ENCODE data around the gene FOSB. TPM values are rescaled to one million over a fixed set of nuclear protein-coding genes. Genes with fewer than 3 reads are reported as not detected.

Gene FOSB
- total and polyA plus RNA-seq, 9 of the 15 experiments (the other 6 are each of a cell fraction or from before 2014, with no cell fraction given): 0.11 to 2.7 (median 0.73) TPM

DNA sequence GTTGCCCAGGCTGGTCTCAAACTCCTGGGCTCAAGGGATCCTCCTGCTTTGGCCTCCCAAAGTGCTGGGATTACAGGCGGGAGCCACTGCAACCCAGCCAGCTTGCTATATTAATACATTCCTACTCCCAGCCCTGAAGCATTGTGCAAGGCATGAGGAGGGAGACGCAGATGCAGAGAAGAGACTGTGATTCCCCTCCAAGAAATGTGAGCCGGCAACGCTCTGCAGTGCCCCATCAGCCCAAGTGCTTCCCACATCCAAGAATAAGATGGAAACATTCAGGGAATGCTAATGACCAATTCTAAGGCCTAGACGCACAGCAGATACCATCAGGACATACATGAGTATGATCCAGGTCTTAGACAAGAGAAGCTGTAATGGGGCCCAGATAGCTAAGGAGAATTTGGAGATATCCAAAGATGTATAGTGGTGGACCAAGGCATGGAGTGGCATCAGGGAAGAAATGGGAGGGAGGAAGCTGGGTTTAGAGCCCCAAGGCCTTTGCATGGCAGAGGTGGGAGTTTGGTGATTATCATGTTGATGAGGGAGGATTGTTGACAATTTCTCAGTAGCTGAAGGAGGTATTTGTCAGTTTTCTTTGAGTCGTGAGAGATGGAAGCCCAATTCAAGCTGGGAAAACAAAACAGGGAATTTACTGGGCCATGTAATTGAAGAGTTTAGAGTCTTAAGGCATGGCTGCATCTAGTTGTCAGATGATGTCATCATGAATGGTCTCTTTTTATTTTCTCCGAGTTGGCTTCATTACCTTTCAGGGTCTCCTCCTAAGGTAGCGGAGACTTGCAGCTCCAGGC lies 33.3 kb downstream of the FOSB start:
- Histone ChIP-seq H3K4me2 (ENCODE audit: insufficient read depth, low read length) (peak overlapping the region; percentile 42; the same call in 1 of the 2 replicates), H3K4me3 (no peak overlapping the region), H4K20me1 (replicated peaks; ENCODE audit: control insufficient read depth, insufficient read depth, low read length) (no peaks in the 10 kb centered on the region), H3K79me2 (ENCODE audit: control insufficient read depth, insufficient read depth, low read length) (peaks cover 6% of the 10 kb centered on the region; the same call in 2 of the 3 replicates), H3K9me1 (ENCODE audit: control insufficient read depth, insufficient read depth, low read length) (no peaks in the 10 kb centered on the region), H3K9ac (ENCODE audit: insufficient read depth in 1 of 2, low read depth in 2 of 2, low read length in 2 of 2) (peak overlapping the region in 1 of 2 experiments; percentile 22; a peak in 1 of 4 replicates), H2AFZ (ENCODE audit: low read depth, low read length) (peak overlapping the region; percentile 80), H3K27me3 (ENCODE audit: control insufficient read depth in 2 of 2, insufficient read depth in 2 of 2, low read length in 2 of 2) (peaks cover 0 to under 1% of the 10 kb centered on the region in 2 experiments; a peak in 1 of 5 replicates), H3K36me3 (ENCODE audit: control insufficient read depth, insufficient read depth, low read length) (no peaks in the 10 kb centered on the region), H3K27ac (ENCODE audit: extremely low read depth, low read depth, low read length) (peak overlapping the region; percentile 21; the same call in 1 of the 3 replicates), H3K9me3 (replicated peaks; ENCODE audit: control insufficient read depth, insufficient read depth, low read depth, low read length) (no peaks in the 10 kb centered on the region), H3K4me1 (replicated peaks in 1 of 2; ENCODE audit: control insufficient read depth in 2 of 2, insufficient read depth in 2 of 2, low read length in 2 of 2) (peaks cover 26 to 66% of the 10 kb centered on the region in 2 experiments)
- ChIA-PET CTCF (ENCODE audit: low intra/inter-chr PET ratio) (no interaction called here), POLR2A (interaction anchor here (0.6 kb wide), 2 partner anchors 198 to 219 kb away, joined by 4 read pairs; no protein-coding TSS in a partner anchor)
- ATAC-seq: no peak
- in situ Hi-C loops (cut with MboI) (no loop called here), intact Hi-C loops (cut with micrococcal nuclease) (no loop called here)
- 66% methylated on average over 8 of the region's 8 CpGs for WGBS (ENCODE audit: insufficient coverage, low coverage, missing lambda C conversion rate)
- FAIRE-seq: no peak
- DNase-seq (ENCODE audit: extremely low read depth in 1 of 4, low spot score in 3 of 4): no peak
- BruUV-seq (replicated peaks): no TSS peak
- TF ChIP-seq, protein P1, sequence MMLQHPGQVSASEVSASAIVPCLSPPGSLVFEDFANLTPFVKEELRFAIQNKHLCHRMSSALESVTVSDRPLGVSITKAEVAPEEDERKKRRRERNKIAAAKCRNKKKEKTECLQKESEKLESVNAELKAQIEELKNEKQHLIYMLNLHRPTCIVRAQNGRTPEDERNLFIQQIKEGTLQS (IDR thresholded peaks at IDR 0.05): peak; percentile 90
- TF ChIP-seq, protein P1 (CRISPR knock-in tag; conservative IDR thresholded peaks at IDR 0.05): no peak
- TF ChIP-seq ATF1 (CRISPR knock-in tag; IDR thresholded peaks at IDR 0.05) (no peak), ATF1 (tag; IDR thresholded peaks at IDR 0.05) (0 out of 2 replicates have a peak, but pooled peaks have one; percentile 22), SNRNP70 (optimal IDR thresholded peaks at IDR 0.05; ENCODE audit: low read depth, low read length) (no peak), NCOA6 (IDR thresholded peaks at IDR 0.05) (no peak)
- TF ChIP-seq, protein P2, sequence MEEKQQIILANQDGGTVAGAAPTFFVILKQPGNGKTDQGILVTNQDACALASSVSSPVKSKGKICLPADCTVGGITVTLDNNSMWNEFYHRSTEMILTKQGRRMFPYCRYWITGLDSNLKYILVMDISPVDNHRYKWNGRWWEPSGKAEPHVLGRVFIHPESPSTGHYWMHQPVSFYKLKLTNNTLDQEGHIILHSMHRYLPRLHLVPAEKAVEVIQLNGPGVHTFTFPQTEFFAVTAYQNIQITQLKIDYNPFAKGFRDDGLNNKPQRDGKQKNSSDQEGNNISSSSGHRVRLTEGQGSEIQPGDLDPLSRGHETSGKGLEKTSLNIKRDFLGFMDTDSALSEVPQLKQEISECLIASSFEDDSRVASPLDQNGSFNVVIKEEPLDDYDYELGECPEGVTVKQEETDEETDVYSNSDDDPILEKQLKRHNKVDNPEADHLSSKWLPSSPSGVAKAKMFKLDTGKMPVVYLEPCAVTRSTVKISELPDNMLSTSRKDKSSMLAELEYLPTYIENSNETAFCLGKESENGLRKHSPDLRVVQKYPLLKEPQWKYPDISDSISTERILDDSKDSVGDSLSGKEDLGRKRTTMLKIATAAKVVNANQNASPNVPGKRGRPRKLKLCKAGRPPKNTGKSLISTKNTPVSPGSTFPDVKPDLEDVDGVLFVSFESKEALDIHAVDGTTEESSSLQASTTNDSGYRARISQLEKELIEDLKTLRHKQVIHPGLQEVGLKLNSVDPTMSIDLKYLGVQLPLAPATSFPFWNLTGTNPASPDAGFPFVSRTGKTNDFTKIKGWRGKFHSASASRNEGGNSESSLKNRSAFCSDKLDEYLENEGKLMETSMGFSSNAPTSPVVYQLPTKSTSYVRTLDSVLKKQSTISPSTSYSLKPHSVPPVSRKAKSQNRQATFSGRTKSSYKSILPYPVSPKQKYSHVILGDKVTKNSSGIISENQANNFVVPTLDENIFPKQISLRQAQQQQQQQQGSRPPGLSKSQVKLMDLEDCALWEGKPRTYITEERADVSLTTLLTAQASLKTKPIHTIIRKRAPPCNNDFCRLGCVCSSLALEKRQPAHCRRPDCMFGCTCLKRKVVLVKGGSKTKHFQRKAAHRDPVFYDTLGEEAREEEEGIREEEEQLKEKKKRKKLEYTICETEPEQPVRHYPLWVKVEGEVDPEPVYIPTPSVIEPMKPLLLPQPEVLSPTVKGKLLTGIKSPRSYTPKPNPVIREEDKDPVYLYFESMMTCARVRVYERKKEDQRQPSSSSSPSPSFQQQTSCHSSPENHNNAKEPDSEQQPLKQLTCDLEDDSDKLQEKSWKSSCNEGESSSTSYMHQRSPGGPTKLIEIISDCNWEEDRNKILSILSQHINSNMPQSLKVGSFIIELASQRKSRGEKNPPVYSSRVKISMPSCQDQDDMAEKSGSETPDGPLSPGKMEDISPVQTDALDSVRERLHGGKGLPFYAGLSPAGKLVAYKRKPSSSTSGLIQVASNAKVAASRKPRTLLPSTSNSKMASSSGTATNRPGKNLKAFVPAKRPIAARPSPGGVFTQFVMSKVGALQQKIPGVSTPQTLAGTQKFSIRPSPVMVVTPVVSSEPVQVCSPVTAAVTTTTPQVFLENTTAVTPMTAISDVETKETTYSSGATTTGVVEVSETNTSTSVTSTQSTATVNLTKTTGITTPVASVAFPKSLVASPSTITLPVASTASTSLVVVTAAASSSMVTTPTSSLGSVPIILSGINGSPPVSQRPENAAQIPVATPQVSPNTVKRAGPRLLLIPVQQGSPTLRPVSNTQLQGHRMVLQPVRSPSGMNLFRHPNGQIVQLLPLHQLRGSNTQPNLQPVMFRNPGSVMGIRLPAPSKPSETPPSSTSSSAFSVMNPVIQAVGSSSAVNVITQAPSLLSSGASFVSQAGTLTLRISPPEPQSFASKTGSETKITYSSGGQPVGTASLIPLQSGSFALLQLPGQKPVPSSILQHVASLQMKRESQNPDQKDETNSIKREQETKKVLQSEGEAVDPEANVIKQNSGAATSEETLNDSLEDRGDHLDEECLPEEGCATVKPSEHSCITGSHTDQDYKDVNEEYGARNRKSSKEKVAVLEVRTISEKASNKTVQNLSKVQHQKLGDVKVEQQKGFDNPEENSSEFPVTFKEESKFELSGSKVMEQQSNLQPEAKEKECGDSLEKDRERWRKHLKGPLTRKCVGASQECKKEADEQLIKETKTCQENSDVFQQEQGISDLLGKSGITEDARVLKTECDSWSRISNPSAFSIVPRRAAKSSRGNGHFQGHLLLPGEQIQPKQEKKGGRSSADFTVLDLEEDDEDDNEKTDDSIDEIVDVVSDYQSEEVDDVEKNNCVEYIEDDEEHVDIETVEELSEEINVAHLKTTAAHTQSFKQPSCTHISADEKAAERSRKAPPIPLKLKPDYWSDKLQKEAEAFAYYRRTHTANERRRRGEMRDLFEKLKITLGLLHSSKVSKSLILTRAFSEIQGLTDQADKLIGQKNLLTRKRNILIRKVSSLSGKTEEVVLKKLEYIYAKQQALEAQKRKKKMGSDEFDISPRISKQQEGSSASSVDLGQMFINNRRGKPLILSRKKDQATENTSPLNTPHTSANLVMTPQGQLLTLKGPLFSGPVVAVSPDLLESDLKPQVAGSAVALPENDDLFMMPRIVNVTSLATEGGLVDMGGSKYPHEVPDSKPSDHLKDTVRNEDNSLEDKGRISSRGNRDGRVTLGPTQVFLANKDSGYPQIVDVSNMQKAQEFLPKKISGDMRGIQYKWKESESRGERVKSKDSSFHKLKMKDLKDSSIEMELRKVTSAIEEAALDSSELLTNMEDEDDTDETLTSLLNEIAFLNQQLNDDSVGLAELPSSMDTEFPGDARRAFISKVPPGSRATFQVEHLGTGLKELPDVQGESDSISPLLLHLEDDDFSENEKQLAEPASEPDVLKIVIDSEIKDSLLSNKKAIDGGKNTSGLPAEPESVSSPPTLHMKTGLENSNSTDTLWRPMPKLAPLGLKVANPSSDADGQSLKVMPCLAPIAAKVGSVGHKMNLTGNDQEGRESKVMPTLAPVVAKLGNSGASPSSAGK (IDR thresholded peaks at IDR 0.05): no peak
